Breast epithelium (tissue), 4 donors: ENCODE data around the gene CST6. TPM values are rescaled to one million over a fixed set of nuclear protein-coding genes. Genes with fewer than 3 reads are reported as not detected.

Experiments used
- DNase-seq, 2 donors: peaks; one replicate each; pipeline ENCODE4 v3.0.0-alpha.2; 2019; ENCODE audit warnings: low spot score in 2 of 2
- H3K27ac ChIP-seq, 2 donors: fragments of 200-600 bp; sonication (generic) in 1 of 2; one replicate each; pipeline ENCODE4 v1.5.1; 2016 to 2019; ENCODE audit warnings: mild to moderate bottlenecking in 1 of 2
- H3K27me3 ChIP-seq, 2 donors: fragments of 200-600 bp; sonication (generic) in 1 of 2; one replicate each; pipeline versions ENCODE4 v1.5.1 to v1.6.0; 2017 to 2019; ENCODE audit warnings: control low read depth in 1 of 2, mild to moderate bottlenecking in 1 of 2
- H3K36me3 ChIP-seq: fragments of 200-600 bp; one replicate; pipeline ENCODE4 v1.5.1; 2019
- H3K4me1 ChIP-seq, 2 donors: fragments of 200-600 bp; sonication (generic); one replicate each; pipeline ENCODE4 v1.5.1; 2016 to 2019; ENCODE audit warnings: control low read depth in 1 of 2
- H3K4me3 ChIP-seq, 3 donors: fragments of 200-600 bp; sonication (generic); 1 replicate in 2 of 3; 2 replicates in 1 of 3; pipeline ENCODE4 v1.5.1; 2016 to 2019; ENCODE audit warnings: mild to moderate bottlenecking in 3 of 3, moderate library complexity in 2 of 3
- H3K9me3 ChIP-seq, 2 donors: fragments of 200-600 bp; sonication (generic) in 1 of 2; one replicate each; pipeline ENCODE4 v1.5.1; 2016 to 2019; ENCODE audit warnings: control low read depth in 1 of 2
- POLR2A ChIP-seq: fragments of 450-650 bp; IDR thresholded peaks from one replicate; pipeline ENCODE4 v1.6.1; 2016; ENCODE audit warnings: antibody characterized with exemption, mild to moderate bottlenecking, moderate library complexity
- POLR2AphosphoS5 ChIP-seq, 3 donors: sonication (generic); formaldehyde crosslinking; IDR thresholded peaks; one replicate each; pipeline ENCODE4 v1.6.1; 2017; ENCODE audit warnings: antibody characterized with exemption in 3 of 3
- intact Hi-C: fragments of 100-400 bp; cut with DNase I; formaldehyde crosslinking; loops from one replicate; pipeline ENCODE4 v1.15.1; 2023; ENCODE audit warnings: low total_unique reads
- total RNA-seq, 3 donors: library from RNA; depleted of rRNA; stranded (reverse); fragments of >200 nt; gene quantifications; one replicate each; pipeline ENCODE4 v1.1.0, GENCODE V29; 2016
- TF ChIP-seq, protein P1 (sequence below), 3 donors: fragments of 450-650 bp; IDR thresholded peaks; one replicate each; pipeline ENCODE4 v1.5.1; 2016 to 2017; ENCODE audit warnings: antibody characterized with exemption in 3 of 3, mild to moderate bottlenecking in 3 of 3, moderate library complexity in 3 of 3

The CST6 gene, protein sequence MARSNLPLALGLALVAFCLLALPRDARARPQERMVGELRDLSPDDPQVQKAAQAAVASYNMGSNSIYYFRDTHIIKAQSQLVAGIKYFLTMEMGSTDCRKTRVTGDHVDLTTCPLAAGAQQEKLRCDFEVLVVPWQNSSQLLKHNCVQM
- total RNA-seq: under 1 TPM in 2 of 3 donors, not detected in 1; 0.59 to 0.98 TPM

DNA sequence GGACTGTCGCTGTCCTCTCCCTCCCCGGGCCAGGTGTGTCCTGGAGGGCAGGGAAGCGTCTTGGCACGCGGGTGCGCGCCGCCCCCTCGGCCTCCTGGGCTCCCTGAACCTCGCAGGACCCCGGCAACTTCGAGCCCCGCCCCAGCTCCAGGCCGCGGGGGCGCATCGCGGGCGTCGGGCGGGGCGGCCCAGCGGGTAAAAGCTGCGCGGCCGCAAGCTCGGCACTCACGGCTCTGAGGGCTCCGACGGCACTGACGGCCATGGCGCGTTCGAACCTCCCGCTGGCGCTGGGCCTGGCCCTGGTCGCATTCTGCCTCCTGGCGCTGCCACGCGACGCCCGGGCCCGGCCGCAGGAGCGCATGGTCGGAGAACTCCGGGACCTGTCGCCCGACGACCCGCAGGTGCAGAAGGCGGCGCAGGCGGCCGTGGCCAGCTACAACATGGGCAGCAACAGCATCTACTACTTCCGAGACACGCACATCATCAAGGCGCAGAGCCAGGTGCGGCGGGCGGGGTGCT lies at the start of gene CST6:
TSS of gene CST6 (plus strand) at position 224 of the 519 bp plus-strand sequence. CDS start at position 261, 37 bp downstream.
- DNase-seq: no peak
- peak within 1 kb of the TSS; percentile 70 to 71 for H3K27ac ChIP-seq

DNA sequence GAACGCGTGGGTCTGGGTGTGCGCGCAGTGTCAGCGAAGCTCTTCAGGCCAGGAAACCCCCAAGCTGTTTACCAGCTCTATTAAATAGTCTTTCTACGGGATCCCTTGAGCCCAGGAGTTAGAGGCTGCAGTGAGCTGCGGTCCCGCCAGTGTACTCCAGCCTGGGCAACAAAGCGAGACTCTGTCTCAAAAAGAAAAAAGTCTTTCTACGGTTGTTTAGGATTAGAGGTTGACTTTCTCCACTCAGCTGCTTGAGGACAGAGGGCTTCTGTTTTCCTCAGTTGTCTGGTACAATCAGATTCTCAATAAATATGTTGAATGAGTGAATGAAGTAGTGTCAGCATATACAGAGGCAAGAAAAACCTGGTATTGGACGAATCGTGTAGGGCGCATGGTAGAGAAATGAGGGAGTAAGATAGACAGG lies 49.7 kb upstream of the CST6 start:
- intact Hi-C loops: loop anchor here (10.0 kb wide), 1 partner anchor 77 kb away; the partner anchor contains the start of gene FIBP
- H3K27ac ChIP-seq: peak overlapping the region; percentile 91

More for the DNA sequence above, at the start of gene CST6:
- no peaks in the 10 kb centered on the region for H3K36me3 ChIP-seq
- intact Hi-C loops: no loop called here
- H3K4me3 ChIP-seq: peak within 1 kb of the TSS in 2 of 3 donors; percentile 38 to 68
- H3K9me3 ChIP-seq: no peaks in the 10 kb centered on the region
- H3K4me1 ChIP-seq: peaks cover 0 to 9% of the 10 kb centered on the region in 2 donors
- H3K27me3 ChIP-seq: peaks cover 0 to 6% of the 10 kb centered on the region in 2 donors
- no peak for TF ChIP-seq POLR2AphosphoS5 (IDR thresholded peaks at IDR 0.05)
- TF ChIP-seq, protein P1, sequence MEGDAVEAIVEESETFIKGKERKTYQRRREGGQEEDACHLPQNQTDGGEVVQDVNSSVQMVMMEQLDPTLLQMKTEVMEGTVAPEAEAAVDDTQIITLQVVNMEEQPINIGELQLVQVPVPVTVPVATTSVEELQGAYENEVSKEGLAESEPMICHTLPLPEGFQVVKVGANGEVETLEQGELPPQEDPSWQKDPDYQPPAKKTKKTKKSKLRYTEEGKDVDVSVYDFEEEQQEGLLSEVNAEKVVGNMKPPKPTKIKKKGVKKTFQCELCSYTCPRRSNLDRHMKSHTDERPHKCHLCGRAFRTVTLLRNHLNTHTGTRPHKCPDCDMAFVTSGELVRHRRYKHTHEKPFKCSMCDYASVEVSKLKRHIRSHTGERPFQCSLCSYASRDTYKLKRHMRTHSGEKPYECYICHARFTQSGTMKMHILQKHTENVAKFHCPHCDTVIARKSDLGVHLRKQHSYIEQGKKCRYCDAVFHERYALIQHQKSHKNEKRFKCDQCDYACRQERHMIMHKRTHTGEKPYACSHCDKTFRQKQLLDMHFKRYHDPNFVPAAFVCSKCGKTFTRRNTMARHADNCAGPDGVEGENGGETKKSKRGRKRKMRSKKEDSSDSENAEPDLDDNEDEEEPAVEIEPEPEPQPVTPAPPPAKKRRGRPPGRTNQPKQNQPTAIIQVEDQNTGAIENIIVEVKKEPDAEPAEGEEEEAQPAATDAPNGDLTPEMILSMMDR (IDR thresholded peaks at IDR 0.05): no peak

DNA sequence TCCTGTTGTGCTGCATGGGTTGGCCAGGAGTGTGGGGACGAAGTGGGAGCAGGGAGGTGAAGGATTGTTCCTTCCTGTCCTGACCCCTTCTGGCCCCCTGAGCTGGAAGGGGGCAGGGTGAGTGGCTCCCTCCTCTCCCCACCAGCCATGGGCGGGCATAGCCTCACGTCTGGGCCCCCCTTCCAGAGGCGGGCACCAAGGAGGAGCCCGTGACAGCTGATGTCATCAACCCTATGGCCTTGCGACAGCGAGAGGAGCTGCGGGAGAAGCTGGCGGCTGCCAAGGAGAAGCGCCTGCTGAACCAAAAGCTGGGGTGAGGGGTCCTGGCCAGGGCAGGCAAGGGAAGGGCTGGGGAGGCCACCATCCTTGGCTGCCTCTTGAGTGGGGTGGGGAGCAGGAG lies 46.9 kb upstream of the CST6 start:
- Histone ChIP-seq H3K27me3 (no peaks in the 10 kb centered on the region), H3K4me3 (no peak overlapping the region), H3K4me1 (peaks cover 15 to 16% of the 10 kb centered on the region in 2 donors), H3K9me3 (no peaks in the 10 kb centered on the region), H3K36me3 (peaks cover 15% of the 10 kb centered on the region), H3K27ac (no peak overlapping the region)
- TF ChIP-seq, protein P1 (IDR thresholded peaks at IDR 0.05): no peak
- TF ChIP-seq POLR2AphosphoS5 (IDR thresholded peaks at IDR 0.05) (no peak), POLR2A (no peak)
- intact Hi-C loops: loop anchor here (10.0 kb wide), 1 partner anchor 80 kb away; the partner anchor contains the start of gene FIBP
- no peak for DNase-seq

More for the DNA sequence above, 49.7 kb upstream of the CST6 start:
- DNase-seq: no peak
- Histone ChIP-seq H3K36me3 (peaks cover 13% of the 10 kb centered on the region), H3K4me3 (peak overlapping the region; percentile 90 to 100 (median 99)), H3K9me3 (no peaks in the 10 kb centered on the region), H3K27me3 (no peaks in the 10 kb centered on the region), H3K4me1 (peaks cover 15 to 16% of the 10 kb centered on the region in 2 donors)
- TF ChIP-seq, protein P1 (IDR thresholded peaks at IDR 0.05): no peak
- TF ChIP-seq POLR2AphosphoS5 (IDR thresholded peaks at IDR 0.05) (no peak), POLR2A (no peak)

DNA sequence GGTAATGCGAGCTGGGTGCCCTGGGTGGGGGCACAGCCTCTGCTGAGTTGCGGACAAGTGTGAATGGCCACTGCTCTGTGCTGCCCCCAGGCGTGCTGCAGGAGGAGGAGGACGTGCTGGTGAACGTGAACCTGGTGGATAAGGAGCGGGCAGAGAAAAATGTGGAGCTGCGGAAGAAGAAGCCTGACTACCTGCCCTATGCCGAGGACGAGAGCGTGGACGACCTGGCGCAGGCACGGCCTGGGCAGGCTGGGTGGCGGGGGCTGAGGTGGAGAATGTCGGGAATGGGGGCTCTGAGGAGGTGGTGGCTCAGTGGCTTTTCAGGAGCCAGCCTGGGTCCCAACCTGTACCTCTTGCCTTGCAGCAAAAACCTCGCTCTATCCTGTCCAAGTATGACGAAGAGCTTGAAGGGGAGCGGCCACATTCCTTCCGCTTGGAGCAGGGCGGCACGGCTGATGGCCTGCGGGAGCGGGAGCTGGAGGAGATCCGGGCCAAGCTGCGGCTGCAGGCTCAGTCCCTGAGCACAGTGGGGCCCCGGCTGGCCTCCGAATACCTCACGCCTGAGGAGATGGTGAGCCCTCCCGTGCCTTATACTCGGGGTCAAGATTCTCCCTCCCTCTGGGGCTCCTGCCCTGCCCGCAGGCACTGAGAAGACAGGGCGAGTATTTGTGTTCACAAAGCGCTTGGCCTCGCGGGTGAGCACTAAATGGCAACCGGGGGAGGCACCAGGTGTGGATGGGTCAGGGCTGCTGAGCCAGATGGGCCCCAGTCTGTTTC lies 45.6 kb upstream of the CST6 start:
- H3K36me3 ChIP-seq: peaks cover 15% of the 10 kb centered on the region
- intact Hi-C loops: loop anchor here (10.0 kb wide), 1 partner anchor 81 kb away; the partner anchor contains the start of gene FIBP
- H3K27ac ChIP-seq: no peak overlapping the region
- H3K27me3 ChIP-seq: no peaks in the 10 kb centered on the region
- H3K9me3 ChIP-seq: no peaks in the 10 kb centered on the region
- DNase-seq: no peak
- peaks cover 15 to 16% of the 10 kb centered on the region in 2 donors for H3K4me1 ChIP-seq
- TF ChIP-seq, protein P1 (IDR thresholded peaks at IDR 0.05): no peak
- TF ChIP-seq POLR2A (no peak), POLR2AphosphoS5 (IDR thresholded peaks at IDR 0.05) (no peak)
- no peak overlapping the region for H3K4me3 ChIP-seq
